Measurements from ENCODE around the gene FAM167B. TPM values are rescaled to one million over a fixed set of nuclear protein-coding genes. Genes with fewer than 3 reads are reported as not detected.
"Not testable (repeated sequence)": the region's sequence is repeated elsewhere in the genome, so short reads cannot be mapped to it uniquely, and the experiment has no call there.

FAM167B gene
- total RNA-seq, 2 donors from 2014 or later, result 2.1 to 6.4 TPM

- Histone ChIP-seq H3K27me3 (no peaks in the 10 kb centered on the region), H3K27ac (peak overlapping the region; percentile 62 to 66), H3K4me3 (no peak overlapping the region), H3K36me3 (no peaks in the 10 kb centered on the region), H3K9me3 (no peaks in the 10 kb centered on the region), H3K4me1 (peaks cover 0 to 56% of the 10 kb centered on the region in 2 donors)
- DNase-seq (ENCODE audit: low spot score), result no peak
- no peak for TF ChIP-seq CTCF (IDR thresholded peaks at IDR 0.05)
Observed at GRCh38 chr1:32249831-32250525, 3.0 kb downstream of the FAM167B start.

- no peaks in the 10 kb centered on the region for H3K27me3 ChIP-seq
- peaks cover 0 to 54% of the 10 kb centered on the region in 2 donors for H3K4me1 ChIP-seq
- H3K36me3 ChIP-seq, result no peaks in the 10 kb centered on the region
- peak within 1 kb of the TSS; percentile 59 to 66 for H3K27ac ChIP-seq
- no peak for TF ChIP-seq CTCF (IDR thresholded peaks at IDR 0.05)
- DNase-seq (ENCODE audit: low spot score), result no peak
- H3K9me3 ChIP-seq, result no peaks in the 10 kb centered on the region
- no peak within 1 kb of the TSS for H3K4me3 ChIP-seq
Observed at GRCh38 chr1:32250893-32251716, 4.1 kb downstream of the FAM167B start, which contains the start of gene LCK. TSS of gene LCK (plus strand) at chr1:32251265. CDS start at chr1:32274330, 23,065 bp downstream.

- H3K27me3 ChIP-seq, result no peaks in the 10 kb centered on the region
- no peak overlapping the region for H3K4me3 ChIP-seq
- no peaks in the 10 kb centered on the region for H3K36me3 ChIP-seq
- DNase-seq (ENCODE audit: low spot score), result no peak
- TF ChIP-seq CTCF (IDR thresholded peaks at IDR 0.05), result no peak
- no peaks in the 10 kb centered on the region for H3K9me3 ChIP-seq
- H3K27ac ChIP-seq, result no peak overlapping the region
- peaks cover 0 to 17% of the 10 kb centered on the region in 2 donors for H3K4me1 ChIP-seq
Observed at GRCh38 chr1:32255072-32256071, 8.3 kb downstream of the FAM167B start.

- no peaks in the 10 kb centered on the region for H3K36me3 ChIP-seq
- H3K9me3 ChIP-seq, result no peaks in the 10 kb centered on the region
- H3K27ac ChIP-seq, result no peak overlapping the region
- H3K27me3 ChIP-seq, result no peaks in the 10 kb centered on the region
- no peak for TF ChIP-seq CTCF (IDR thresholded peaks at IDR 0.05)
- H3K4me1 ChIP-seq, result peaks cover 0 to 5% of the 10 kb centered on the region in 2 donors
- H3K4me3 ChIP-seq, result no peak overlapping the region
- no peak for DNase-seq (ENCODE audit: low spot score)
Observed at GRCh38 chr1:32256473-32257226, 9.6 kb downstream of the FAM167B start.

- no peak for DNase-seq (ENCODE audit: low spot score)
- H3K27me3 ChIP-seq, result no peaks in the 10 kb centered on the region
- no peaks in the 10 kb centered on the region for H3K36me3 ChIP-seq
- H3K4me3 ChIP-seq, result no peak overlapping the region
- H3K9me3 ChIP-seq, result no peaks in the 10 kb centered on the region
- no peak overlapping the region for H3K27ac ChIP-seq
- TF ChIP-seq CTCF (IDR thresholded peaks at IDR 0.05), result no peak
- H3K4me1 ChIP-seq, result peaks cover 0 to 3% of the 10 kb centered on the region in 2 donors
Observed at GRCh38 chr1:32257227-32257508, 10.1 kb downstream of the FAM167B start.

- not testable (repeated sequence) for DNase-seq (ENCODE audit: low spot score); H3K27me3 ChIP-seq; H3K27ac ChIP-seq; H3K36me3 ChIP-seq; H3K9me3 ChIP-seq; H3K4me3 ChIP-seq; H3K4me1 ChIP-seq
Observed at GRCh38 chr1:32263236-32263593, 16.2 kb downstream of the FAM167B start.
